HEK293T (cell line): ENCODE results near the gene TCF23.

Experiments used
- CTCF ChIA-PET: fragments of 350-600 bp; formaldehyde crosslinking; extraction: SDS; loops from one replicate; lab custom pipeline; 2021; ENCODE audit warnings: antibody characterized with exemption, inconsistent platforms; lab: Yijun Ruan, JAX
- POLR2A ChIA-PET: fragments of 350-600 bp; formaldehyde crosslinking; extraction: SDS; loops from one replicate; lab custom pipeline; 2020; ENCODE audit warnings: antibody characterized with exemption, inconsistent platforms; lab: Yijun Ruan, JAX
- DNase-seq: peaks from one replicate; pipeline ENCODE4 v3.0.0; 2012; ENCODE audit warnings: mixed read lengths; ENCODE audit errors: extremely low spot score
- ARNT ChIP-seq: fragments of 450-650 bp; IDR thresholded peaks from 2 replicates; pipeline ENCODE4 v1.6.1; 2017; ENCODE audit warnings: mild to moderate bottlenecking
- BHLHE40 ChIP-seq: fragments of 450-650 bp; IDR thresholded peaks from 2 replicates; pipeline ENCODE4 v1.6.1; 2016; ENCODE audit warnings: mild to moderate bottlenecking, moderate library complexity, borderline replicate concordance
- CTBP1 ChIP-seq: fragments of 450-650 bp; IDR thresholded peaks from 2 replicates; pipeline ENCODE4 v1.6.1; 2016; ENCODE audit warnings: borderline replicate concordance
- ELF4 ChIP-seq: fragments of 450-650 bp; IDR thresholded peaks from 2 replicates; pipeline ENCODE4 v1.6.1; 2017; ENCODE audit warnings: antibody characterized with exemption
- FOXA1 ChIP-seq: fragments of 450-650 bp; IDR thresholded peaks from 2 replicates; pipeline ENCODE4 v1.6.1; 2016; ENCODE audit warnings: mild to moderate bottlenecking
- FOXK2 ChIP-seq: fragments of 450-650 bp; IDR thresholded peaks from 2 replicates; pipeline ENCODE4 v1.6.1; 2016; ENCODE audit warnings: mild to moderate bottlenecking
- FOXM1 ChIP-seq: fragments of 450-650 bp; IDR thresholded peaks from 2 replicates; pipeline ENCODE4 v1.6.1; 2017; ENCODE audit warnings: mild to moderate bottlenecking, borderline replicate concordance
- HDGF ChIP-seq: fragments of 450-650 bp; IDR thresholded peaks from 2 replicates; pipeline ENCODE4 v1.6.1; 2017; ENCODE audit warnings: antibody characterized with exemption, borderline replicate concordance
- L3MBTL2 ChIP-seq: fragments of 450-650 bp; conservative IDR thresholded peaks from 2 replicates; pipeline ENCODE4 v1.6.1; 2016; ENCODE audit warnings: mild to moderate bottlenecking
- LEF1 ChIP-seq: fragments of 450-650 bp; IDR thresholded peaks from 2 replicates; pipeline ENCODE4 v1.6.1; 2017; ENCODE audit warnings: mild to moderate bottlenecking, borderline replicate concordance
- NFRKB ChIP-seq: fragments of 450-650 bp; IDR thresholded peaks from 2 replicates; pipeline ENCODE4 v1.6.1; 2016; ENCODE audit warnings: mild to moderate bottlenecking, moderate library complexity
- SP1 ChIP-seq: fragments of 450-650 bp; IDR thresholded peaks from 2 replicates; pipeline ENCODE4 v1.6.1; 2017
- SUZ12 ChIP-seq: fragments of 450-650 bp; IDR thresholded peaks from 2 replicates; pipeline ENCODE4 v1.6.1; 2016; ENCODE audit warnings: mild to moderate bottlenecking
- TARDBP ChIP-seq: fragments of 450-650 bp; IDR thresholded peaks from 2 replicates; pipeline ENCODE4 v1.6.1; 2016
- ZNF384 ChIP-seq: fragments of 450-650 bp; IDR thresholded peaks from 2 replicates; pipeline ENCODE4 v1.6.1; 2016
- TF ChIP-seq, protein P1 (sequence below): fragments of 450-650 bp; IDR thresholded peaks from 2 replicates; pipeline ENCODE4 v1.6.1; 2016

Gene TCF23

DNA sequence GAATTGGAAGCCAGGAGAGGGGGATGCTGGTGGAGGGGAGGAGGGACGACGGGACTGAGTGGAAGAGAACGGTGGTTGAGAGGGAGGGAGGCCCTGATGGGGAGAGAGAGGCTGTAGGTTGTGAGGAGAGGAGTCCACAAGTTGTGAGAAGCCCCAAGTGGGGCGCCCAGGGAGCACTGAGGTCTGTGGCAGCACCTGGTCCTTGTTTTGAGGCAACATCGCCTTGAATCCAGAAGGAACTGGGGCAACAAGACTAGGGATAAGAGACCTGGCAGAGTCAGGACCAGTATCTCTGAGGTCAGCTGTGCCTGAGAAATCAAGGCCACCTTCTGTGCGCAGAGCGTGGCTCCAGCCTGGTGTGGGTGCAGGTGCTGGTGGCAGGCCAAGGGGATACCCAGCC is 10.7 kb upstream of the TCF23 start:
- ChIA-PET POLR2A (no interaction called here), CTCF (no interaction called here)
- TF ChIP-seq L3MBTL2: no peak
- TF ChIP-seq FOXK2: no peak
- TF ChIP-seq, protein P1, sequence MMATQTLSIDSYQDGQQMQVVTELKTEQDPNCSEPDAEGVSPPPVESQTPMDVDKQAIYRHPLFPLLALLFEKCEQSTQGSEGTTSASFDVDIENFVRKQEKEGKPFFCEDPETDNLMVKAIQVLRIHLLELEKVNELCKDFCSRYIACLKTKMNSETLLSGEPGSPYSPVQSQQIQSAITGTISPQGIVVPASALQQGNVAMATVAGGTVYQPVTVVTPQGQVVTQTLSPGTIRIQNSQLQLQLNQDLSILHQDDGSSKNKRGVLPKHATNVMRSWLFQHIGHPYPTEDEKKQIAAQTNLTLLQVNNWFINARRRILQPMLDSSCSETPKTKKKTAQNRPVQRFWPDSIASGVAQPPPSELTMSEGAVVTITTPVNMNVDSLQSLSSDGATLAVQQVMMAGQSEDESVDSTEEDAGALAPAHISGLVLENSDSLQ: no peak
- TF ChIP-seq ELF4: no peak
- no peak for TF ChIP-seq FOXA1
- DNase-seq: no peak

DNA sequence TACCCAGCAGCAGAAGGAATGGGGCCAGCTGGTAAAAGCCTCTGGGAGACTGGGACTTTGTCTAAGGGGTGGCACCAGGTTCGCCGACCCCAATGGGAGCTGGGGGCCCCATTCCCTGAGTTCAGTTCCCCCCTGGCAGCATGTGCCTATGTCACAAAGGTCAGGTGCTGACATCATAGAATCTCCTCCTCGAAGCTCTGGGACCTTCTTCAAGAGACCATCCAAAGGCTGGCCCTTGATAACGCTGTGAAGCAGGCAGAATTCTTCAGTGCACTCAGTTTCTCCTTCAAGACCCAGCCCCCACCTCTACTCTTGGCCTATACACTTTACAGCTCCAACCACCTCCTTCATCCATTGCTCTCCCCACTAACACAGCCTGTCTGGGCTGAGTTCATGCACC is 9.5 kb upstream of the TCF23 start, which contains the start of gene PRR30:
Gene PRR30 (minus strand): TSS at position 101 of the 400 bp plus-strand sequence. CDS start 1,081 bp downstream, outside the sequence.
- POLR2A ChIA-PET: no interaction called here
- no peak for TF ChIP-seq BHLHE40
- TF ChIP-seq FOXA1: no peak
- TF ChIP-seq TARDBP: no peak
- TF ChIP-seq ZNF384: no peak
- TF ChIP-seq ELF4: no peak
- CTCF ChIA-PET: interaction anchor here (1.2 kb wide), 1 partner anchor 11 kb away, joined by 5 read pairs; no protein-coding TSS in a partner anchor
- DNase-seq: no peak

DNA sequence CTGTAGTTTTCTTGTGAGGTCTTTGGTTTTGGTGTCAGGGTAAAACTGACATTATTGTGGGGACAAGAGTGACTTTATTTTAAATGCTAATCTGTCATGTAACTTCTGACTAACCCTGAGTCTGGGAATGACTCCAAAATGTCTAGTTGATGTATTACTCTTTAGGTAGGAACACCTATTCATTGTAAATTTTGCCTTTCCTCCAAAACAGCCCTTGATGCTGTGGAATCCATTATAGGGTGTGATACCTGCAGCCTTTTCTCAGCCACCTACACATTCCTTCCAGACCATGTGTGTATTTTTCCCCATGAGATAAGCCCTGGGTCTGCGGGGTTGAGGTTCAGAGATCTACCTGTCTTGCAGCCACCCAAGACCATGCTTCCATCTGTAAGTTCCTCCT is 5.5 kb upstream of the TCF23 start:
- TF ChIP-seq, protein P1: no peak
- TF ChIP-seq ELF4 (no peak), SUZ12 (no peak), ARNT (no peak), FOXK2 (no peak), HDGF (no peak), LEF1 (no peak), BHLHE40 (no peak)
- ChIA-PET CTCF (no interaction called here), POLR2A (no interaction called here)
- no peak for DNase-seq

DNA sequence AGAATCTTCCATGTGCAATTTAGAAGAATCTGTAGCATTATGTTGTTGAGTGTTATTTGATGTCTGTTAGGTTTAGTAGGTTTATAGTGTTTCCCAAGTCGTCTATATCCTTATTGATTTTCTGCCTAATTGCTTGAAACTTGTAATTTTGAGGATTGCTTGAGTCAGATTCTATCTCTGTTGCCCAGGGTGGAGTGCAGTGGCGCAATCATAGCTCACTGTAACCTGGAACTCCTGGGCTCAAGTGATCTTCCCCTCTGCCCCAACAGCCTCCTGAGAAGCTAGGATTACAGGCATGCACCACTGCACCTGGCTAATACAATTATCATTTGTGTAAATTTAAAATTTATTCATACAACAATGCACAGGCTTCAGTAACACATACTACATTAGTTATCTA is 3.1 kb upstream of the TCF23 start:
- TF ChIP-seq FOXM1: no peak
- TF ChIP-seq LEF1: no peak
- no peak for TF ChIP-seq NFRKB
- TF ChIP-seq, protein P1: no peak
- TF ChIP-seq SUZ12: no peak
- TF ChIP-seq ZNF384: no peak
- TF ChIP-seq FOXA1: no peak
- no peak for TF ChIP-seq SP1
- no peak for TF ChIP-seq TARDBP
- TF ChIP-seq ELF4: no peak
- no peak for TF ChIP-seq CTBP1
- no peak for TF ChIP-seq ARNT
- no peak for TF ChIP-seq FOXK2
- no peak for TF ChIP-seq BHLHE40
- TF ChIP-seq HDGF: no peak
- TF ChIP-seq L3MBTL2: no peak
- ChIA-PET CTCF (interaction anchor here (1.2 kb wide), 1 partner anchor 24 kb away, joined by 3 read pairs; no protein-coding TSS in a partner anchor), POLR2A (interaction anchor here (0.8 to 1.2 kb wide), 2 partner anchors 11 to 12 kb away, joined by 3 to 4 read pairs; partner anchors contain the start of gene PREB)
- no peak for DNase-seq

DNA sequence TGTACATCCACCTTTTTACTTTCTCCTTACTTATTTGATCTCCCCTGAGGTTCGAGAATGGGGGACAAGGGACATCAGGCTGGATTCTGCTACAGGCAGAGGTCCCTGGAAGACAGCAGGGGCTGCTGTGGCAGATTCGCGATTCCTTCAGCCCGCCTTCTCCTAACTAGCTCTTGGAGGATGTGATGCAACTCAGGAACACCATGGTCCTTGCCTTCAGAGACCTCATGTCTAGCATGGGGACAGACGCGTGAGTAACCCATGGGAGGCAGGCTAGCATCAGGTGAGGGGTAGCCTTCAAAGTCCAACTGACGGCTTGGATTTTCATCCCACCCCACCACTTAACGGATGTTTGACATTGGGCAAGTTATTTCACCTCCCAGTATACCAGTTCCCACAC is 869 bp upstream of the TCF23 start:
- no peak for DNase-seq
- CTCF ChIA-PET: no interaction called here
- POLR2A ChIA-PET: no interaction called here
- TF ChIP-seq SUZ12 (no peak), FOXA1 (no peak), TARDBP (no peak), FOXM1 (no peak), NFRKB (no peak), BHLHE40 (no peak), ARNT (no peak), LEF1 (no peak), ZNF384 (no peak), ELF4 (no peak), SP1 (no peak), FOXK2 (no peak)
- TF ChIP-seq, protein P1: no peak
